HG03457 (cell line): ENCODE measurements around the gene RACK1.
A peak's percentile ranks its signal among the peaks of the same experiment; 100 is the strongest.
"Not testable (repeated sequence)": the region's sequence is repeated elsewhere in the genome, so short reads cannot be mapped to it uniquely, and the experiment has no call there.

Experiments used
- ATAC-seq: cut with Tn5 transposase; IDR thresholded peaks from one replicate; pipeline ENCODE4 v1.9.1; 2021; ENCODE audit warnings: moderate number of reproducible peaks; ENCODE audit not compliant: unreplicated experiment

Gene RACK1

GRCh38 chr5:181243564-181244343 lies at the start of gene RACK1:
Gene RACK1 (minus strand): TSS chr5:181243906. CDS start chr5:181243800, 106 bp downstream.
- ATAC-seq, result peak; percentile 51

GRCh38 chr5:181287331-181287730 lies 43.6 kb upstream of the RACK1 start:
- ATAC-seq, result not testable (repeated sequence)

DNA sequence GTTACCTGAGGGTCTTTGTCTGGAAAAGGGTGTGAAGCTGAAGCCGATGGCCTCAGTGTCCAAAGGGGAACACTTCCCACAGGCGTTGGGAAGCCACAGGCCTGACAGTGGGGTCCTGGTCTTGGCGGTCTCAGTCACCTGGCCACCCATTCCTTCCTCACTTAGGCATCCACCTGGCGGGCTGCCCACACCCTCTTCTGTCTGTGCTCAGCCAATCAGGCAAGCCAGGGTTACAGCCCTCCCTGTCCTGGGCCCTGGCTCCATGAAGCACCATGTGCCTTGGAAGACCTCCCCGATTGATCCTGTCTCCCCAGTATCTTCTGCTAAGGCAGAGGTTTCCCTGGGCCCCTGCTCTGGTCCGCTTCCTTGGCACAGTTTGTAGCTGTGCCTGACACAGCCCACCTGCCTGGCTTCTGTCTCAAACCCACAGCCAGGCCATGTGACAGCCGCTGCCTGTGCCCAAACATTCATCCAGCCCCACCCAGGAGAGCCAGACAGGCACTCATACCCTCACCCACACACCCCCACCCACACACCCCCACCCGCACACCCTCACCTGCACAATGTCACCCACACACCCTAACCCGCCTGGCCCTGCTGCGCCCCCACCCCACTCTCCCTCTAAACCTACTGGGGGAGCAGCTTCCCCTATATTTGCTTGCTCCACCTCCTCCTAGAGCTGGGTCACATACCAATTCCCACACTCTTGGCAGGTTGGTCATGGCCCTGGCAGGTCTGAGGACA lies 42.4 kb upstream of the RACK1 start:
- ATAC-seq, result not testable (repeated sequence)

- not testable (repeated sequence) for ATAC-seq
Observed at GRCh38 chr5:181283841-181284755, 40.4 kb upstream of the RACK1 start.

DNA sequence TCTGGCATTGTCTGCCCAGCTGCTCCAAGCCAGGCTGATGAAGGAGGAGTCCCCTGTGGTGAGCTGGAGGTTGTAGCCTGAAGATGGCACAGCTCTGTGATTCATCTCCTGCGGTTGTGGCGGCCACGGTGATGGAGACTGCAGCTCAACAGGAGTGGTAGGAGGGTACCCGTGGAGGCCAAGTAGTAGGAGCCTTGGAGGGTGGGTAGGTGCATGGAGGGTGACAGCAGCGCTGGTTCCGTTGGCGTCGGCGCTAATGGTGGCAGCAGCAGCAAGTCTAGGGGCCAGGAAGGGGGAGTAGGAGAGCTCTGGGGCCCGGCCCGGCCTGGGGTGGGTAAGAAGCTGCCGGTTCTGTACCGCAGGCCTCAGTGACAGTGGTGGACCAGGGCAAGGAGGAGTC lies 39.6 kb upstream of the RACK1 start:
- ATAC-seq, result no peak

- ATAC-seq, result no peak
Observed at GRCh38 chr5:181282874-181283273, 39.2 kb upstream of the RACK1 start.

DNA sequence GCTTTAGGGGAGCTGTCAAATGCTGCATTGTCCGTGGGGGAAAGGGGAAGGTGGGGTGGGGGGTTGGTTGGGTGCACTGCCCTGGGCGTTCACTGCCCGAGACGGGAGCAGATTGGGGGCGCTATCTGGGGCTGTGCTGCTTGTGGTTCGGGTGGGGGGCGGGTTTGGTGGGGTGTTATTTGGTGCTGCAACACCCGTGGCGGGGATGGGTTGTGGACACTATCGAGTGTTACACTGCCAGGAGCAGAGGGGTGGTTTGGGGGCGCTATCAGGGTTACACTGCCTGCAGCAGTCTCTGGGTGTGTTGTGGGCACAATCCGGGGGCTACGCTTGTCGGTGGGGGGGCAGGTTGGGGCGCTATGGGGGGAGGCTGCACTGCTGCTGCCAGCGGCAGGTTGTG lies 38.7 kb upstream of the RACK1 start:
- ATAC-seq, result not testable (repeated sequence)

- ATAC-seq, result no peak
Observed at GRCh38 chr5:181281984-181282316, 38.2 kb upstream of the RACK1 start.

DNA sequence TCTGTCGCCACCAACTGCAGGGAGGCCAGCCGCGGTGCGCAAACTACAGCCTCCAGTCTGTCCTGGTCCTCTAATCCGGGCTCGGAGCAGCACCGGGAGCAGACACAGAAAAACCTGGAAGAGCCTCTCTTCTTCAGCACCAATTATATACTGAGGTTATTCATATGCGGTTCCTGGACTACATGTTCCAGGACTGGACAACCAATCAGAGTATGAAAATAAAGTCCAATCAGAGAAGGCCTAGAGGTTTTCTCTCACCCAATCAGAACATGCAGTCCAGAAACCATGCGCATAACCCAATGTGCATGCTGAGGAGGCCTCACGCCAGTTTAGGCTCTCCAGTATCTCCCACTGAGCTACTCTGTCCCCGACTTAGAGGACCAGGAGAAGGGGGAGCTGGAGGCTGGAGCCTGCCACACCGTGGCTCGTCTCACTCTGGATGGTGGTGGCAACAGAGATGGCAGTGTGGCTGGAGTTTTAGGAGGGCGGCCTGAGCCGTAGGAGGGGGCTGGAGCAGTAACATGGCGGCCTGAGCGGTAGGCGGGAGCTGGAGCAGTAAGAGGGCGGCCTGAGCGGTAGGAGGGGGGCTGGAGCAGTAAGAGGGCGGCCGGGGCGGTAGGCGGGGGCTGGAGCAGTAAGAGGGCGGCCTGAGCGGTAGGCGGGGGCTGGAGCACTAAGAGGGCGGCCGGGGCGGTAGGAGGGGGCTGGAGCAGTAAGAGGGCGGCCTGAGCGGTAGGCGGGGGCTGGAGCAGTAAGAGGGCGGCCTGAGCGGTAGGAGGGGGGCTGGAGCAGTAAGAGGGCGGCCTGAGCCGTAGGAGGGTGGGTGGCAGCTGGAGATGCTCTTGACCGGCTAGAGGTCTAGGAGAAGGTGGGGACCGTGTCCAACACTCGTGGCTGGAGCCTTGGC lies 37.6 kb upstream of the RACK1 start:
- no peak for ATAC-seq

DNA sequence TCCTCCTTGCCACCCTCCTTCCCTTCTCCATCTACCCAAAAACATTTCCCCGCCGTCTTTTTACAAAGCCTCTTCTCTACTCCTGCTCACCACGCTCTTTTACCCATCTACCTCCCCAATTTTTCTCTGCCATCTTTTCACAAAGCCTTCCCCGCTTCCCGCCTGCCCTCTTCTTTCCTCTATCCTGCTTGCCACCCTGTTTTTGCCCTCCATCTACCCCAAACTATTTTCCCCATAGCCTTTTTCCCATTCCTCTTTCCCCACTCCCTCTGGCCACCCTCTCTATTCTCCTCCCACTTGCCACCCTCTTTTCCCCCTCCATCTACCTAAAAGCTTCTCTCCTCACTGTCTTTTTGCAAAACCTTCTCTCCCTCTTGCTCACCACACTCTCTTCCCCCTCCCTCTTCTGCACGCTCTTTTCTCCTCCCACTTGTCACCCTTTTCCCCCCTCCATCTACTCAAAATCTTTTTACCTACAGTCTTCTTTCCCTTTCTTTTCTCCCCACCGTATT lies 36.6 kb upstream of the RACK1 start:
- no peak for ATAC-seq

GRCh38 chr5:181273433-181273744 lies 29.7 kb upstream of the RACK1 start:
- not testable (repeated sequence) for ATAC-seq

DNA sequence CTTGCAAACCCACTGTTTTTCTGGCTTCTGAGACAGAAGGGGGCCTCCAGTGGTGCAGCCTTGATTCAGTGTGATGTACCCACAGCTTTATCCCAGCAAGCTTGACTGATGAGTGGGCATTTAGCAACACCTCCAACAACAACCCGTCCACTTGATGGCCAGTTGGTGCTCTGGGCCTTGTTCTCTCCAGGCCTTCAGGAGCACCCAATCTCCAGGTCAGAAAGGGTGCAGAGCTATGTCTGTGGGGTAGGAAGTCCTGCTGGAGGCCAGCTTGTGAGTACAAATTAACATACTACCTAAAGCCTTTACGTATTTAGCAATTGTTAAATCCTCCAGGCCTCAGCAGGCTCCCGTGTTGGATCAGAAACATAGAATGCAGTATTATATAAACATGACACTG lies 27.4 kb upstream of the RACK1 start:
- ATAC-seq, result no peak

DNA sequence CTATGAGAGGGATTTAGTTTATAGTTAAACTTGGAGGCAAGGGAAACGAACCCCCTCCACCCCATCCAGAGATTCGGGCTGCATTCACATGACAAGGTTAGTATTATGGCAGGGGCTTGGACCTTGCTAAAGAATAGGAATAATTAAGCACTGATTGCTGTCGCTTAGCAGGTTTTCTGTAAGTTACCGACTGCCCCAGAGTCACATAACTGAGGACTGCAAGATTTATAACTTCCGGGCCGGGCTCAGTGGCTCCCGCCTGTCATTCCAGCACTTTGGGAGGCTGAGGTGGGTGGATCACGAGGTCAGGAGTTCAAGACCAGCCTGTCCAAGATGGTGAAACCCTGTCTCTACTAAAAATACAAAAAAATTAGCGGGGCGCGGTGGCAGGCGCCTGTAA lies 24.2 kb upstream of the RACK1 start:
- not testable (repeated sequence) for ATAC-seq

- not testable (repeated sequence) for ATAC-seq
Observed at GRCh38 chr5:181267291-181267904, 23.7 kb upstream of the RACK1 start.

GRCh38 chr5:181265092-181265671 lies 21.5 kb upstream of the RACK1 start:
- no peak for ATAC-seq

GRCh38 chr5:181263633-181264032 lies 19.9 kb upstream of the RACK1 start:
- no peak for ATAC-seq

DNA sequence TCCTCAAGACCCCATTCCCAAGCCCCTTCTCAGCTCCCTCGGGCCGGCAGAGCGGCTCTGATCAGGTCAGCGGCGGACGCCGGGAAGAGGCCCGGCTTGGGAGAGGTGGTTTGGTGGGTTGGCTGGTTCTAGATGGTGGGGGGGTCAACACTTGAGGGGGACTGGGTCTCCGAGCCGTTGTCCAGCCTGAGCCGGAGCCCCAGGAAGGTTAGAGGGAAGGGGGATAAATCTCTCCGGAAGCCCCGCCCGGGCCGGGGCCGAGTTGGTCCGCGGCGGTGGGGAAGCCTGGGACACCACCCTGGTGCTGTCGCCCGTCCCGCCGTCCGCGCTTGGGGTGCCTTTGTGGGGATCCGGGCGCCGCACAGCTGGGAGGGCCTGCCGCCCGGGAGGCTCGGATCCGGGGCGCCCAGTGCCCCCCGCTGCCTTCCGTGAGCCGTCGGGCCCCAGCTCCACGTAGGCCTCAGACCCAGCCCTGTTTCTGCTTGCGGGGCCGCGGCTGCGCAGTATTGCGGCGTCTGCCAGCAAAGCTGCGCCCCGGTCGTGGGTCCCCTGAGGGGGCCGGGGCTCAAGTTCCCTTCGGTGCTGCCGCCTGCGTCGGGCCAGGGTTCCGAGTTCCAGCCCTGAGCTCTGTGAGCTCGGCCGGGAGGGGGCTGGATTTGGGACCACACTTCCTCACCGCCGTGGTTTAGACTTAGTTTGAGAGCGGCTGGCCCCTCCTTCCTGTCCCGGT lies 17.8 kb upstream of the RACK1 start:
- peak; percentile 42 for ATAC-seq

DNA sequence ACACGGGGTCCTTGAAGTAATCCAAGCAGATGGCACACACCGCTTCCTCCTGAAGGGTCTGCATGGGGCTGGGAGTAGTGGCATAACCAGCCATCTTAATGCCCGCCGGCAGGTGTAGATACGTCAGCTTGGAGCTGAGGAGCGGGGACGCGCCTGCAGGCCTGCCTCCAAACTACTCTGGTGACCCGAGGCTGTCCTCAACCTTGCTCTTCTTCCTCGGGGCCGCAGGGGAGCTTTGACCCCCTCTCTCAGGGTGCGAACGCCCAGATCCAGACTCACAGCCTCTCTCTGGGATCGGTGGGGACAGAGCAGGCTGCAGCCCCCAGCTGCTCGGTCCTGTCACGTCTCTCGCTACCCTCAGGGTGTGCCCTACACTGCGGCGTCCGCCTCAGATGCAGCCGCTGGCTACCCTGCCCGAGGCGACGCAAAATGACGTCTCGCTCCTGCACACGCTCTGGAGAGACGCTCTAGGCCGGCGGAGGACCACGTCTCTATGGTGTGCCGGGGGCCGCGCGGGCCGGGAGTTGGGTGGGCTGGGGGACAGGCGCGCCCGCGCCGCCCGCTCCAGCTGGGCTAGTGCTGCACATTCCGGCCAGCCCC lies 17.1 kb upstream of the RACK1 start, which contains the start of gene TRIM52:
TRIM52 (minus strand) TSS at position 424 of the 600 bp plus-strand sequence; CDS start at position 94, 330 bp downstream.
- ATAC-seq, result peak; percentile 81
